Uterus (tissue), 4 donors: ENCODE data around the gene EMILIN3. TPM values are rescaled to one million over a fixed set of nuclear protein-coding genes. Genes with fewer than 3 reads are reported as not detected.

Source experiments
- DNase-seq, 2 donors: peaks; one replicate each; pipeline ENCODE4 v3.0.0-alpha.2; 2019 to 2020
- H3K27ac ChIP-seq, 2 donors: fragments of 200-600 bp; sonication (generic); 1 replicate in 1 of 2; 2 replicates in 1 of 2; pipeline ENCODE4 v1.5.1; 2016 to 2018
- H3K27me3 ChIP-seq, 2 donors: fragments of 200-600 bp; sonication (generic); one replicate each; pipeline ENCODE4 v1.5.1; 2018 to 2019; ENCODE audit warnings: control low read depth in 1 of 2
- H3K36me3 ChIP-seq, 2 donors: fragments of 200-600 bp; sonication (generic); one replicate each; pipeline ENCODE4 v1.5.1; 2019; ENCODE audit warnings: control low read depth in 1 of 2
- H3K4me1 ChIP-seq, 2 donors: fragments of 200-600 bp; sonication (generic); one replicate each; pipeline ENCODE4 v1.5.1; 2018 to 2019; ENCODE audit warnings: control low read depth in 1 of 2
- H3K4me3 ChIP-seq, 2 donors: fragments of 200-600 bp; sonication (generic); 1 replicate in 1 of 2; 2 replicates in 1 of 2; pipeline ENCODE4 v1.5.1; 2018 to 2019; ENCODE audit warnings: mild to moderate bottlenecking in 1 of 2
- H3K9me3 ChIP-seq, 2 donors: fragments of 200-600 bp; sonication (generic); one replicate each; pipeline ENCODE4 v1.5.1; 2019; ENCODE audit warnings: control low read depth in 1 of 2
- POLR2A ChIP-seq, 2 donors: fragments of 450-650 bp; IDR thresholded peaks; one replicate each; pipeline ENCODE4 v1.6.1; 2016; ENCODE audit warnings: antibody characterized with exemption in 2 of 2, mild to moderate bottlenecking in 1 of 2, moderate library complexity in 1 of 2
- intact Hi-C: fragments of 100-400 bp; cut with DNase I; formaldehyde crosslinking; loops from one replicate; pipeline ENCODE4 v1.15.1; 2023; ENCODE audit warnings: low total_unique reads
- total RNA-seq, 4 donors: library from RNA; depleted of rRNA in 3 of 4; stranded (reverse); fragments of >200 nt in 3 of 4; gene quantifications; one replicate each; pipeline versions ENCODE4 v1.1.0 to v1.2.4, GENCODE V29; 2014 to 2023
- TF ChIP-seq, protein P1 (sequence below), 4 experiments: fragments of 200-600 bp in 2 of 4; fragments of 450-650 bp in 2 of 4; sonication (generic) in 2 of 4; IDR thresholded peaks; one replicate each; pipeline ENCODE4 v1.5.1; 2016 to 2019; ENCODE audit warnings: antibody characterized with exemption in 4 of 4, mild to moderate bottlenecking in 2 of 4, moderate library complexity in 1 of 4
- donor health status: DM: yes; HTN: yes; CAD: no.

The EMILIN3 gene
- total RNA-seq, 4 donors from 2014 or later = 0.29 to 53.0 (median 2.4) TPM

DNA sequence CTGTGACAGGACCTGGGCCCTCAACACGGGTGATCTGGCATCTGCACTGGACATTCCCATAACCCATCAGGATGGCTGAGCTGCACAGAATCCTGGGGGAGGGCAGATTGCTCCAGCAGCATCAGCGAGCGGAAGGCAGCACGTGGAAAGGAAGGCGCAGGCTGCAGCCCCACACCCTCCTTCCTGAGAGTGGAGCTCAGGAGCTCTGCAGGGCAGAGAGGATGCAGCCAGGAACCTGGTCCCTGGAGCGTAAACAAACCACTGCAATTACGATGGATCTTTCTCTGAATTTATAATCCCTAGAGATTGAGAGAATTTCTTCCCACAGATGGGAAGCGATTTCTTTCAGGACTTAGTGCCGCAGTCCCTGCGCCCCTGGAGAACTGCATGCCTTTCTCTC, 39.7 kb upstream of the EMILIN3 start:
- no peaks in the 10 kb centered on the region for H3K9me3 ChIP-seq
- no peak for DNase-seq
- no peaks in the 10 kb centered on the region for H3K36me3 ChIP-seq
- no peaks in the 10 kb centered on the region for H3K4me1 ChIP-seq
- no peak overlapping the region for H3K4me3 ChIP-seq
- H3K27ac ChIP-seq = no peak overlapping the region
- intact Hi-C loops = no loop called here
- TF ChIP-seq, protein P1, sequence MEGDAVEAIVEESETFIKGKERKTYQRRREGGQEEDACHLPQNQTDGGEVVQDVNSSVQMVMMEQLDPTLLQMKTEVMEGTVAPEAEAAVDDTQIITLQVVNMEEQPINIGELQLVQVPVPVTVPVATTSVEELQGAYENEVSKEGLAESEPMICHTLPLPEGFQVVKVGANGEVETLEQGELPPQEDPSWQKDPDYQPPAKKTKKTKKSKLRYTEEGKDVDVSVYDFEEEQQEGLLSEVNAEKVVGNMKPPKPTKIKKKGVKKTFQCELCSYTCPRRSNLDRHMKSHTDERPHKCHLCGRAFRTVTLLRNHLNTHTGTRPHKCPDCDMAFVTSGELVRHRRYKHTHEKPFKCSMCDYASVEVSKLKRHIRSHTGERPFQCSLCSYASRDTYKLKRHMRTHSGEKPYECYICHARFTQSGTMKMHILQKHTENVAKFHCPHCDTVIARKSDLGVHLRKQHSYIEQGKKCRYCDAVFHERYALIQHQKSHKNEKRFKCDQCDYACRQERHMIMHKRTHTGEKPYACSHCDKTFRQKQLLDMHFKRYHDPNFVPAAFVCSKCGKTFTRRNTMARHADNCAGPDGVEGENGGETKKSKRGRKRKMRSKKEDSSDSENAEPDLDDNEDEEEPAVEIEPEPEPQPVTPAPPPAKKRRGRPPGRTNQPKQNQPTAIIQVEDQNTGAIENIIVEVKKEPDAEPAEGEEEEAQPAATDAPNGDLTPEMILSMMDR (IDR thresholded peaks at IDR 0.05) = no peak
- no peak for TF ChIP-seq POLR2A (IDR thresholded peaks at IDR 0.05)
- H3K27me3 ChIP-seq = no peaks in the 10 kb centered on the region

DNA sequence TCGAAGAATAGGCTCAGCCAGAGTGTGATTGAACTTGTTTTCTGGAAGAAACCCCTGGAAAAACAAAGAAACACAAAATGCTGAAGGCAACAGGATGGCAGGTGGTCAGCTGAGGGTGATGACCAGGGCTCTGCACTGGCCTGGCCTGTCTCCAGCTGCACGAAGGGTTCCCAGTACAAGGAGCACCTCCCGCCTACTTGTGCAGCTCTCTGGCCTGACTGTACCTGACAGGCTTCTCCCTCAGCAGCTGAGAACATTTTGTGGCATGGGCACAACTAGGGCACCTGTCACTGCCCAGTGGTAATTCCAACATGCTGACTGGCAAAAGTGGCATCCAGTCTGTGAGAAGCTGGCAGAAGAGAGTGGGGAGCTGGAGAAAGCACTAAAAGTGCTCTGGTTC, 38.8 kb upstream of the EMILIN3 start:
- intact Hi-C loops = no loop called here
- Histone ChIP-seq H3K36me3 (no peaks in the 10 kb centered on the region), H3K4me1 (no peaks in the 10 kb centered on the region), H3K27ac (no peak overlapping the region), H3K9me3 (no peaks in the 10 kb centered on the region), H3K27me3 (no peaks in the 10 kb centered on the region), H3K4me3 (no peak overlapping the region)
- TF ChIP-seq, protein P1 (IDR thresholded peaks at IDR 0.05) = no peak
- no peak for TF ChIP-seq POLR2A (IDR thresholded peaks at IDR 0.05)
- DNase-seq = no peak

GRCh38 chr20:41403604-41404003, 37.0 kb upstream of the EMILIN3 start:
- Histone ChIP-seq H3K27ac (no peak overlapping the region), H3K4me1 (no peaks in the 10 kb centered on the region), H3K27me3 (no peaks in the 10 kb centered on the region), H3K9me3 (no peaks in the 10 kb centered on the region), H3K4me3 (no peak overlapping the region), H3K36me3 (no peaks in the 10 kb centered on the region)
- intact Hi-C loops = no loop called here
- no peak for DNase-seq
- TF ChIP-seq, protein P1 (IDR thresholded peaks at IDR 0.05) = no peak
- no peak for TF ChIP-seq POLR2A (IDR thresholded peaks at IDR 0.05)

GRCh38 chr20:41398408-41398807, 31.8 kb upstream of the EMILIN3 start:
- intact Hi-C loops = no loop called here

More at GRCh38 chr20:41398408-41398807, 31.8 kb upstream of the EMILIN3 start:
- H3K27me3 ChIP-seq = no peaks in the 10 kb centered on the region
- H3K27ac ChIP-seq = peak overlapping the region; percentile 38 to 43
- H3K36me3 ChIP-seq = no peaks in the 10 kb centered on the region
- no peak overlapping the region for H3K4me3 ChIP-seq
- TF ChIP-seq POLR2A (IDR thresholded peaks at IDR 0.05) = no peak
- TF ChIP-seq, protein P1 (IDR thresholded peaks at IDR 0.05) = no peak
- no peaks in the 10 kb centered on the region for H3K9me3 ChIP-seq
- no peaks in the 10 kb centered on the region for H3K4me1 ChIP-seq
- DNase-seq = peak; percentile 67 to 69
